Breast epithelium (tissue), 3 donors: ENCODE data around the gene UNC5A.

Source experiments
- POLR2A ChIP-seq: fragments of 450-650 bp; IDR thresholded peaks from one replicate; pipeline ENCODE4 v1.6.1; 2016; ENCODE audit warnings: antibody characterized with exemption, mild to moderate bottlenecking, moderate library complexity
- POLR2AphosphoS5 ChIP-seq, 3 donors: sonication (generic); formaldehyde crosslinking; IDR thresholded peaks; one replicate each; pipeline ENCODE4 v1.6.1; 2017; ENCODE audit warnings: antibody characterized with exemption in 3 of 3
- TF ChIP-seq, protein P1 (sequence below), 3 donors: fragments of 450-650 bp; IDR thresholded peaks; one replicate each; pipeline ENCODE4 v1.5.1; 2016 to 2017; ENCODE audit warnings: antibody characterized with exemption in 3 of 3, mild to moderate bottlenecking in 3 of 3, moderate library complexity in 3 of 3

DNA sequence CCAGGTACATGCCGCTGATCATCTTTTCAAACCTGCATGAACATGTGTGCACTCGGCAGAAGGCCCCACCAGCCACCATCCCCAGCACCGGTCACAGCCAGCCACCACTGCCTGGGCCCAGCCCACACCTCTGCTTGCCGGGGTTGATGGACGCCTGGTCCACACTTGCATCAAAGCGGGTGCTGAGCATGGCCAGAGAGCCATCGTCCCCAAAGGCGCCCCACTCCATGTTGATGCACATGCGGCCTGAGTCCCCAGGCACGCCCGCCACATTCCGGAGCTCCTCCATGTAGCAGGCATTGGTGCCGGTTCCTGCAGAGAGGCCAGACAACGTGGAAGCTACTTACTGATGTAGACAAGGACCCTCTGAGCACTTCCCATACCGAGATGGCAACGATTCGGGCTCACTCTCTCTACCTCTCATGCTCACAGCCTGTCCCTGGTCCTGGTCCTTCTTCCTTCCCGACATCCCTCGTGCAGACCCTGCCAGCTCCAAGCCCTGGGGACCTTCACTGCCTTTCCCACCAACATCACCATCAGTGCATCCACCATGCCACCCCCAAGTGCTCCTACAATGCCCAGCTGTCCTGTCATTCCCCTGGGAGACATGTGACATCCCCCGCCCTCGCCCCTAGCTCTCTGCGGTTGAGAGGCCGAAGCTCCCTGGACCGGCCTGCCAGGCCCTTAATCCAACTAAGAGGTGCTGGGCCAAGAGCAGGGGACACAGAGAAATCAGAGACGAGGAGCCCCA lies 71.6 kb downstream of the UNC5A start:
- TF ChIP-seq, protein P1, sequence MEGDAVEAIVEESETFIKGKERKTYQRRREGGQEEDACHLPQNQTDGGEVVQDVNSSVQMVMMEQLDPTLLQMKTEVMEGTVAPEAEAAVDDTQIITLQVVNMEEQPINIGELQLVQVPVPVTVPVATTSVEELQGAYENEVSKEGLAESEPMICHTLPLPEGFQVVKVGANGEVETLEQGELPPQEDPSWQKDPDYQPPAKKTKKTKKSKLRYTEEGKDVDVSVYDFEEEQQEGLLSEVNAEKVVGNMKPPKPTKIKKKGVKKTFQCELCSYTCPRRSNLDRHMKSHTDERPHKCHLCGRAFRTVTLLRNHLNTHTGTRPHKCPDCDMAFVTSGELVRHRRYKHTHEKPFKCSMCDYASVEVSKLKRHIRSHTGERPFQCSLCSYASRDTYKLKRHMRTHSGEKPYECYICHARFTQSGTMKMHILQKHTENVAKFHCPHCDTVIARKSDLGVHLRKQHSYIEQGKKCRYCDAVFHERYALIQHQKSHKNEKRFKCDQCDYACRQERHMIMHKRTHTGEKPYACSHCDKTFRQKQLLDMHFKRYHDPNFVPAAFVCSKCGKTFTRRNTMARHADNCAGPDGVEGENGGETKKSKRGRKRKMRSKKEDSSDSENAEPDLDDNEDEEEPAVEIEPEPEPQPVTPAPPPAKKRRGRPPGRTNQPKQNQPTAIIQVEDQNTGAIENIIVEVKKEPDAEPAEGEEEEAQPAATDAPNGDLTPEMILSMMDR (IDR thresholded peaks at IDR 0.05): no peak
- TF ChIP-seq POLR2AphosphoS5 (IDR thresholded peaks at IDR 0.05) (no peak), POLR2A (no peak)
